Stimulated activated CD8-positive, alpha-beta memory T cell treated with anti-CD3 and anti-CD28 coated beads, Interleukin-12 subunit alpha, Interleukin-12 subunit beta, amount 100 ng/mL, for 24 hours (primary cell): ENCODE results near the gene TLR9.

Source experiments
- DNase-seq: peaks from one replicate; pipeline ENCODE4 v3.0.0-alpha.2; 2020; ENCODE audit errors: extremely low read depth

Gene TLR9

DNA sequence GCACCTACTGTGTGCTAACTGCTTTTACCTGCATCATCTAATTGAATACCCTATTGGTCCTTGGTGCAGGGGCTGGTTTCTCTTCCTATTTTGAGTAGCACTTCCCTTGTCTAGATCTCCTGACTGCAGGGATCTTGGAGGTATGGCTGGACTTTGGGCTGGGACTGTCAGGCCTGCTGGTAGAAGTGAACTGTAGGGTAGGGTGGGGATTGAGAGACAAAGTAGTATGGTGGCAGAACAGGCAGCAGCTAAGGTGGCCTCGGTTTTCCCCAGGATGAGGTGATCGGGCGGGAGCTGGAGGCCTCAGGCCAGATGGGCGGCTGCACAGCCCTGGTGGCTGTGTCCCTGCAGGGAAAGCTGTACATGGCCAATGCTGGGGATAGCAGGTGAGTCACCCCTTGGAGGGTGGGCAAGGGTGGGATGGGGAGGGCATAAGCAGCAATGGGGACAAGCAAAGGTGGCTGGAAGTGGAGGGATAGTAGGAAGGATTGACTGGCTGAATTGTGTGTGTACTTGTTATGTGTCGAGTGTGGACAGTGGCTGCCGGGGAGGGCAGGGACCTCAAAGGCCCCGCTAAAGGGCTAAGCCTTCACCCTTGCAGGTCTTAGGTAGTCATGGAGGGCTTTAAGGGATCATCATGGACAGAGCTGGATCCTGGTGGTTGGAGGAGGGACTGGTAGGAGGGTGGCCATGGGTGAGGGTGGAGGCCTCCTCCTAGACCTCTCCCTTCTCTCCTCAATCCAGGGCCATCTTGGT, 22.1 kb upstream of the TLR9 start:
- DNase-seq: no peak

DNA sequence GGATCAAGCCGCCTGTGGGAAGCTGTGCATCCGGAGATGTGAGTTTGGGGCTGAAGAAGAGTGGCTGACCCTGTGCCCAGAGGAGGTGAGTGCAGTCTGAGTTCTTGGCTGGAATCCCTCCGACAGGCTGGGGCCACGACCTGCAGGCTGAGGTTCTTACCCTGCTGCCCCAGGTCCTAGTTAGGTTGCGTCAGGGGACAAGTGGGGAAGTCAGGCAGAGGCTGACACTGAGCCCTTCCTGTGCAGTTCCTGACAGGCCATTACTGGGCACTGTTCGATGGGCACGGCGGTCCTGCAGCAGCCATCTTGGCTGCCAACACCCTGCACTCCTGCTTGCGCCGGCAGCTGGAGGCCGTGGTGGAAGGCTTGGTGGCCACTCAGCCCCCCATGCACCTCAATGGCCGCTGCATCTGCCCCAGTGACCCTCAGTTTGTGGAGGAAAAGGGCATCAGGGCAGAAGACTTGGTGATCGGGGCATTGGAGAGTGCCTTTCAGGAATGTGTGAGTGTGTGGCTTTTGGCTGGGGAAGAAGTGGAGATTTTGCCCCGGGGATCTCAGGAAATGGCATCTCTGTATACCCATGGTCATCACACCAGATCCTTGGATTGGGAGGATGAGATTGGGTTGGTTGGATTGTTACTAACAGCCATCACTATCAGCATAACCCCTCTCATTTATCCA, 21.4 kb upstream of the TLR9 start:
- no peak for DNase-seq

DNA sequence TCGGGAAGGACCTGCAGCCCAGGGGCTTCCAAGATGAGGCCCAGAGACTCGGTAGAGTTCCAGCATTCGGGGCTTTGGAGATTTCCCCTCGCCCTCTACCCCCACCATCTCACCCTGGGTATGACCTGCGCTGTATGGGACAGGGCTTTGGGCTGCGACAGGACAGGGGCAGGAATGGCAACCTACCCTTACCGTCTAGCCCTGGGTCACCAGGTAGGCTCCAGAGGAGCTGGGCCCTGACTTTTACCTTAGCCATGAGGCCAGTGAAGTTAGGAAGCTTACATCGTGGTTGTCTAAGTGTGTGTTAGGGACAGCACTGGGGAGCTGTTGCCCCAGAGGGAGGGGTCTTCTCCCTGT, 20.8 kb upstream of the TLR9 start:
- no peak for DNase-seq

DNA sequence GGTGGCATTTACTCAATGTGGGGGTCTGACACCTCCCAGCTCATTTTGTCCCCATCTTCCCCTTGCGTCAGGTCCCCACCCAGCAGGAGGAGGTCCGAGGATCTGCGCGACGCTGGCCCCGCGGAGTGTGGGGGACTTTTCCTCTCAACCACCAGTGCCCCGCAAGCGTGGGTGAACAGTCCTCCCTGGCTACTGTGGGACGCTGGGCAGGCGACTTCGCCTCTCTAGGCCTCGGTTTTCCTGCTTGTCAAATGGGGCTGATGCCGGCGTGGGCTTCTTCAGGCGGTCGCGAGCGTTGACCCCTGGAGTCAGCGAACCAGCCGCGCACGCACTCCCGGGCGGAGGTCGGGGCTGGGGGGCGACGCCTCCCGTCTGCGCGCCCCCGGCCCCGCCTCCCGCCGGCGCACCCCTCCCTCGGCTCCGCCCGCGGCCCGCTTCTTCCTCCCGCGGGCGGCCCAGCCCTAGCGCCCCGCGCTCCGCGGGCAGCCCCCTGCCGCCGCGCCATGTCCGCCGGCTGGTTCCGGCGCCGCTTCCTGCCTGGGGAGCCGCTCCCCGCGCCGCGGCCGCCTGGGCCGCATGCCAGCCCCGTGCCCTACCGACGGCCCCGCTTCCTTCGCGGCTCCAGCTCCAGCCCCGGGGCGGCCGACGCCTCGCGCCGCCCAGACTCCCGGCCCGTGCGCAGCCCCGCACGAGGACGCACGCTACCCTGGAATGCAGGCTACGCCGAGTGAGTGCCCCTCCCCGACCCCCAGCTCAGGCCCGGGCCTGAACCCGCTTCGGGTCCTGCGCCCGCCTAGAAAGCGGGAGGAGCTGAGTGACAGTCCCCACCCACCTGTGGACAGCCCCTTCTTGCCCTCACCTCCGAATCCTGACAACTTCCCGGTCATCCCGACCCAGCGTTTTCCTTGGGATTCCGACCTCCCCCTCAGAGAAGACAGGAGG, 20.1 kb upstream of the TLR9 start, which contains the start of gene PPM1M:
Gene PPM1M (plus strand): TSS at position 438 of the 942 bp plus-strand sequence. CDS start 66 bp downstream, at position 504.
- DNase-seq: no peak

DNA sequence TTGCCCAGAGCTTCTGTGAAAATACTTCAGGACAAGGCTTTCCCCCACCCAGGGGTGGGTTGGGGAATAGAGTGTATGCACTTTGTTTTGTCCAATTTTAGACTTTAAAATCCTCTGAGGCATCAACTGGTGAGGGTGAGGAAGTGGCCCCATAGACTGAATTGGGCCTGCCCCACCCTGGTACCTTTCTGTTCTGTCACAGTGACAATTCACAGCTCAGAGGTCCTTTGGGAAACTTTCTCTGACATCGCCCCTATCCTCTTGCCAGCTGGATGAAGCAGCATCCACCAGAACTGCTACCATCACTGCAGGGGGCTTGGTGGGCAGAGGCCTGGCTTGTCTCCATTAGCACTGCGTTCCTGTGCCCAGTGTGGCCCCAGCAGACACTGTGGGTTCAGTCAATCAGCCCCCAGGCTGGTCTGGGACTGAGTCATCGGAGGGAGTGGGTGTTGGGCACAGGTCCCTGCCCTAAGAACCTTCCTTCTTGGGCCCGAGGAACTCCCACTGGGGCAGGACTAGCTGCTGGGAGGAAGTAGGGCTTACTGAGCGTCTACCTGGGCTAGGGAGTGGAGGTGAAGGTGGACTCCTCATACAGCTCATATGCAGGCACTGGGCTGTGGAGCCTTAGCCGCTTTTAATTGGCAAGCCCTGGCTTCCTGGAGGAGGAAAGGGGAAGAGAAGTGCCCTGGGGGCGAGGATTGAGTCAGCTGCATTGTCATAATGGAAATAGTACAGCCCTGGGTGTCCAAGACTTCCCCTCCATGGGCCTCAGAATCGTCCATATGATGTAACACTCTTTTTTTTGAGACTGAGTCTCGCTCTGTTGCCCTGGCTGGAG, 18.6 kb upstream of the TLR9 start:
- DNase-seq: no peak

DNA sequence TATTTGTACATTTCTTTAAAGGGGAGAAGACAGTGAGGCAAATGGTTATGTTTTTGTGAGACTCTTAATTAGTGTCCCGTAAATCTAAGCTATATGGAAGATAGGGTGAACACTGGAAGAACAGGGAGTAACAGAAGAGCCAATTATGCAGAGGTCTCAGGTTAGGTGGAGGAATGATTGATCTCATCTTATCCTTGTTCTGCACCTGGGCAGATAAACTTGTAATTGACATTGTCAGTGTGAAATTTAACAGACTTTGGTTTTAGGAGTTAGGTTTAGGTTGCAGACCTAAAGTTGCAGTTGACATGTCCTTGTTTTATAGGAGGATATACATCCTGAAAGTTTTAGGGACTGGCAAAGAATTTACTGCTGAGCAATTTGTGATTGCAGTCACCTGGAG, 16.6 kb upstream of the TLR9 start:
- no peak for DNase-seq

DNA sequence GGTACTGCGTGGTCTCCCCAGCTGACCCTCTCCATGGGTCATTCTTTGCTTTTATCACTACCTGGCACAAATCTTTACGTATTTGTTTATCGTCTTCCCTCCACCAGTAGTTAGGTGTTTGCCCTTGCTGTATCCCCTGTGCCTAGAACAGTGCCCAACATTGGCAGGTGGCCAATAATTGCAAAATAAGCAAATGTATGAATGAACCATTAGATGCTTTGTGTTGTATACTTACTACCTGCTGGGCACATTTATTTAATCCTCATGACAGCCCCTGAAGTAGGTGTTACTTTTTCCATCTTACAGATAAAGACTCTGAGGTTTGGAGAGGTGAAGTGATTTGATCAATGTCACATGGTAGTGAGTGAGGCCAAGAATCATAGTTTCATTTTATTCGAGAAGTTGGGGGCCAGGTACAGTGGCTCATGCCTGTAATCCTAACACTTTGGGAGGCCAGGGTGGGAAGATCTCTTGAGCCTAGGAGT, 15.5 kb upstream of the TLR9 start:
- DNase-seq: no peak

DNA sequence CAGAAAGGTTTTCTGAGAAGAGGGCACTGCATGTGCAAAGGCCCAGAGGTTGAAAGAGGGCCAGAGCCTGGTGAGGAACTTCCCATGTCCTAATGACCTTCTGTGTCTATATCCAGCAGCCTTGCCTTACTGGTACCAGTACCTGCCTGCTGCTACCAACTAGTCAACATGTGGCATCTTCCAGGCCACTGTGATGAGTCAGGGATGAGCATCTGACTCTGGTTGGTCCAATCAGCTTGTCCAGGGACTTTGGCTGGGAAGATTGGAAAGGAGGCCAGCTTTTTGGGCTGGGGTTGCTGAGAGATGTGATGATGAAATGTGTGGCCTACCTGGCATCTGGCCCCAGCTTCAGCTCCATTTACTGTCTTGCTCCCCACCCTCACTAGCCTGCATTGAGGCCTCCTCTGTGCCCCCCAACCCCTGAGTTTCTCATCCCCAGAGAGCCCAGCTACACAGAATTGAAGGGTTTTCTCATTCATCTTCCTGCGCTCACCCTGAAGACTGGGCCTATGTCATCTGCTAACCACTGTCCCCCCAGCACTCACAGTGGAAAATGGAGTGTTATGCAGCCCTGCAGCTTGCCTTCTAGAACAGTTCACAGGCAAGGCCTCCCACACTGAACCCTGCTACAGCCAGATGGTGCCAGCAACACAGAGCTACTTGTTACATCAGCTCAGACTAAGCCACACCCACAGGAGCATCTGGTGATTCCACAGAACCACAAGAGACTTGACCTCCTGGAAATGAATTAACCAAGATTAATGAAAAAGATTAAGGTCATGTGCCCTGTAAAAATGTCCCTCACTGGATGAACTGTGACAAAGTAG, 14.8 kb upstream of the TLR9 start:
- no peak for DNase-seq

DNA sequence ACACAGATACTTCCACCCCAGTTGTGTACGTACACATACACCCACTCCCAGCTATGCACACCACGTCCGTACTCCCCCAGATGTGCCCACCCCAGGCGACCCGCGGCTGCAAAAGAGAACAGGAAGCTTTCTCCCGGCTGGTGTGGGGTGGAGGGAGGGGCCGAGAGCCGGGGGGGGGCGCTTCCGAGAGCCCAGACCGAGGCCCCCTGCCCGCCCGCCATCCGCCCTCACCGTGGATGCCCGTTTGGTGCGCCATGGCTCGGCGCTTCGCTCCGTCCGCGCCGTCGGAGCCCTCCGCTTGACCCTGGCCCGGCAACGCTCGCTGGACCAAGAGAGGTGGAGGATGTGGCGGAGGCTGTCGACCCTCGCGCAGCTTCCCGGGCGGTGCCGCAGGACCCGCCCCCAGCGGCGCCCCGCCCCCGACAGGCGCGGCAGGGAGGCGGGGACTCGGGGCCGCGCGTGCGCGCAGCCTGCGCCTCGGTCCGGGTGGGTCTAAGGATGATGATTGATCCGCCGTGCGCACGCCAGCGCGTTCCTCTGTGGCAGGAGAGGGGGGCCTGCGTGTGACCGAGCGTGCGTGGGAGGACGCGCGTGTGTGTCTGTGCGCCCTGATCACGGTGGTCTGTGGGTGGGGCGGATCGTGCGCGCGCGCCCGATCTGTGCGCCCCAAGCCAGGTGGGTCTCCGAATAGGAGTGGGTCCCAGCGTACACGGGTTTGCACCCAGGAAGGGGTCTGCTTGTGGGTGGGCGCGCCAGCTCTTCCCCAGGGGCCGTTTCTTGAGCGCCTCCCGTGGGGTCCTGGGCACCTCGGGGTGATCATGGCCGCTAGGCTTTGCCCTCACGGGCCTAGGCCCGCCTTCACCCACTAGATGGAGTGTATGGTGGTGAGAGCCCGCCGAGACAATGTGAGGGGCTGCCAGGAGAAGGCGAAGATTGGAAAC, 13.6 kb upstream of the TLR9 start, which contains the start of gene TWF2:
Gene TWF2 (minus strand): TSS at position 398 of the 941 bp plus-strand sequence. CDS start 142 bp downstream, at position 256.
- peak; percentile 64 for DNase-seq

DNA sequence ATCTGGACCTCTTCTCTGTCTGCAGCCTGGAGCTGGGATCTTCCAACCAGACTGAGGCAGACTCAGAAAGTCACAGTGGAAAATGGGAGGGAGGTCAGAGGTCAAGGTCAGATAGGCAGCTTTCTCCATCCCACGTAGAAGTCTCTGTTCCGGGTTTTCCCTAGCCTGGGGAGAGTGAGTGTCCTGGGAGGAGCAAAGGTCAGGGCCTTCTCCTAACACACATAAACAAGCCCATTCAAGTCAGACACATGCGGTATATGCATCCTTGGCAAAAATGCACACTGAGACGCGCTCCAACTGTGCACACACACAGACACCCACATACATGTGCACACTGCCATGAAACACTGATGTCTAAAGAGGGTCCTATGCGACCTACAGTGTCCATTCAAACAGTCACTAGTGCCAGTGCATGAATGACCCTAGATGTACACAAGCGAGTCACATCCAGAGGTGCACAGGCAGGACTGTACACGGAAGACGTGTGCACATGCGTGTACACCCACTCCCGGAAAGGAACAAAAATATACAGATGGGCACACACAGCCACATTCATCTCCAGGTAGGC, 12.8 kb upstream of the TLR9 start:
- DNase-seq: no peak

DNA sequence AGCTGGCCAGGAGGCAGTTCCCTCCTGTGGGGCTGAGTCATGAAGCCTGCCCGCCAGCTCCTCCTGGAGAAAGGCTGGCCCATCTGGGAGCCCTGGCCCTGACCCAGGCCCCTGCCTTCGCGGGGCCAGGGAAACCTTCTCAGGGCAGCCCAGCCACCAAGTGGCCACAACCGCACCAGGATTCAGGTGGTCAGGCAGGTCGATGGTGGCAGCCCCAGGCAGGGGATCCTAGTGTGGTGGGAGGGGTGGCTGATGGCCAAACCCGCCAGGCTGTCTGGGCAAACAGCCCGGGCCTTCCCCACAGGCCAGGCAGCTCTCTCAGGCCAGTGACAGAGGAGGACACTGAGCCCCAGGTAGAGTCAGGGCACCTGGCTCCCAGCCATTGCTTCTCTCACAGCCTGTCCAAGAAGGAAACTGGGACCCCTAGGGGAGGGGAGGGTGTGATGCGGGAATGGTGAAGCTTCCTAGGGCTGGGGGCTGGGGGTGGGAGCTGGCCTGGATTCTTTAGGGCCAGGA, 12.3 kb upstream of the TLR9 start:
- no peak for DNase-seq

DNA sequence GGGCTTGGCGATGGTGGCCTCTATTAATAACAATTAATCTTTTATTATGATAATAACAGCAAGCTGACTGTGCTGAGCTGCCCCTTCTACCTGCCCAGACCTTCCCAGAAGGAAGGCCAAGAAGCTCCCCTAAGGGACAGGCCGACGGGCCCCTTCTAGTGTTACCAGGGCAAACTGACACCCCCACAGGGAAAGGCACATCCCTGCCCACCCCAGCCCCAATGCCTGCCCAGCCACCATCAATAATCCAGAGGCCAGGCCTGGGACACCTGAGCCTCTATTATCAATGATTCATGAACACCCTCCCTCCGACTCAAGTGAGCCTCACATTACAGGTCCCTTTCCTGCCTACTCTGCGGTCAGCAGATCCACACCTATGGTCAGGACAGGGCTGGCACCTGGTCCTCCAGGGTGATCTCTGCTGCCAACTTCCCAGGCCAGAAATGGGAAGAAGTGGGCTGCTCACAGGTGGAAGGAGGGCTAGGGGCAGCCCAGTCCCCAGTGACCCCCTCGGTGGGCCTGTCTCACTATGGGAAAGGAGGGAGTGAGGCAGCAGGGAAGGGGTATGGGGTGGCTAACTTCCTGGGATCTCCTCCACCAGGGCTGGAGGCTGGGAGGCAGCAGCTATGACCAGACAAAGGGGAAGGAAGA, 11.7 kb upstream of the TLR9 start:
- DNase-seq: no peak

DNA sequence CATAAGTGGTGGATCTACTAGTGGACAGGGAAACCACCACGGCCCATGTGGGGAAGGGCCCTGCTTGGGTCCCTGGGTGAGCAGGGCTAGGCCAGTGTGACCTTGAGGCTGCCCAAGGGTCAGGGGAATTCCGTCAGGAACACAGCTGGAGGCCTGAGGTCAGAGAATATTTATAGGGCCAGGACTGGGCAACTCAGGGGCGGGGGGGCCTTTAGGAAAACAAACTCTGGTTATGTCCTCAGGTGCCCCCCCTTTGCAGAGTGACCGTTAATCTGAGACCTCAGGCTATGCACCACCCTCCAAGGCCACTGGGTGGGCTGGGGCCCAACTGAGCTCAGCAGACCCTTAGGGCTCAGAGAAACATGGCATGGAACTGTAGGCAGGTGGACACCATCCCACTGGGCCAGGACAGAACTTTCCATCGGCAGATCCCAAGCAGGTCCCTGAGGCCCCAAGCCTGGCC, 11.0 kb upstream of the TLR9 start:
- DNase-seq: no peak

DNA sequence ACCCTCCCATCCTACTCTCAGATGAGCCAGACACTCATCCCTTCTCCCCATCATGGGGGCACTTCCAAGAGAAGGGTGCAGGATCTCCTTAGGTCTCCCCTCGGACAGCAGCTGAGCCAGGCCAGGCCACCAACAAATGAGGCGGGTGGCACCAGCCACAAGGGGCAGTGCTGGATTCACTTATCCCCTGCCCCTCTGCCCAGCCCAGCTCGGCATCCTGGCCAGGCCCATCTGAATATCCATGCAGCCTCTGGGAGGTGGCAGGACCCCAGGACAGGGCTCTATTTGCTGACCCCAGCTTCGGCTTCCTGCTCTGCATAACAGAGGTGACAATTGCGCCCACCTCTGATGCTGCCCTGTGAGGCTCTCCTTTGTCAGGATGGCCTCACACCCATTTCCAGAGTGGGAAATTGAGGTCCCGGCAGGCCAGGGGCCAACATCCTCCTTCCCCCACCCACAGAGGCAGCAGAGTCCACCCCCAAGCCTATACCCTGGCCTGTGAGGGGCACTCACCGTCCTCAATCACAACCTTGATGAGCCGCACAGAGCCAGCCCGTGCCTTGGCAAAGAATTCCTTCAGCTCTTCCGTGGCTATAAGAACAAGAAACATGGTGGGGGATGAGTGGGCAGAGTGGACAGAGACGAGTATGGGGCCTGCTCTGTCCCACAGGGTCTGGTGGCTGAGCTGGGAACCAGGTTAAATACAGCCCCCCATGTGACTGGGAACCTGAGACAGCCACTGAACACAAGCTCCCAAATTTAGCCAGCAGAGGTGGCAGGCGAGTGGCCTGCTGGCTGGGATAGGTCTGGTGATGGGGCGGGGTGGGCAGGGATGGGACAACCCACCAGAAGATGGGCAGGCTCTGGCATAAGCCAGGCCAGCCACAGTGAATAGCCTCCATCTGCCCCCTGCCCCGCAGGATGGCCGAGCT, 9.3 kb upstream of the TLR9 start:
- DNase-seq: no peak

DNA sequence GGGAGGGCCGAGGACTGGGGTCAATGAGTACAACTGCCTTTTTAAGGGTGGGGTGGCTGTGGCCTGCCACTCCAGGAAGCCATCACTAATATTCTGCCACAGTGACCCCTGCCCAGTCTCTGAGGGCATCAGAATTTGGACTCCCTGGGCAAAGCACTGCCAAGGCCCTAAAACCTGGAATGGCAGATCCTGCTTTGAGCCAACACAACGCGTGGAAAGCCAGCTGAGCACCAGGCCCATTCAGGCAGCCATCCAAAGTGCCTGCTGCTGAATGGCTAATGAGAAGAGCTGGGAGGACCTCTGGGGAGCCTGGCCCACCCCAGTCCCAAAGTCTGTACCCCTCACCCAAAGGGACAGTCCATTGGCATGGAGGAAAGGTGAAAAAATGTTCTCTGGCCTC, 8.5 kb upstream of the TLR9 start:
- no peak for DNase-seq

DNA sequence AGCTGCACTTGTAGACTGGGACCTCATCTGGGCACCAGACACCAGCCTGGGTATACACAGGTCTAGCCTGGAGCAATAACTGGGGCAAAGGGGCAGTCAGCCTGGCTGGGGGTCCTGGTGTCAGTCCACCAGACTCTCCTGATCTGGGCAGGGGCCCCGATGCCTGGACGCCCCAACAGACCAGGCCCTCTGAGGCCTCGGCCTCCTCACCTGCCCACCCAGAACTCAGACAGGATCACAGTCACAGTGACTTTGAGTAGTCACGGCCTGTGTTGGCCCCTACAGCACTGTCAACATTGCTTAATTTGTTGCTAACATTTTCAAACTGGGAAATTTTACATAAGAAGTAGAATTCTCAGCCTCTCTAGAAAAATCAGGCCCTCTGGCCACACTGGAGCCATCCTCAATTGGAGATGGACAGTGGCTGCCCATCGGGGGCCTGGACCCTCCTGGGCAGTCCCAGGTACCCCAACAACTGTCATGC, 7.7 kb upstream of the TLR9 start:
- no peak for DNase-seq
